Occipital lobe (tissue), 3 donors: ENCODE results near the gene POU1F1. TPM values are rescaled to one million over a fixed set of nuclear protein-coding genes. Genes with fewer than 3 reads are reported as not detected.
"Not testable (repeated sequence)": the region's sequence is repeated elsewhere in the genome, so short reads cannot be mapped to it uniquely, and the experiment has no call there.

Experiments
- DNase-seq: peaks from one replicate; lab custom pipeline; 2025; lab: John Stamatoyannopoulos, UW
- small RNA-seq: library from RNA; depleted of rRNA; stranded (forward); fragments of <200 nt; gene quantifications from one replicate; pipeline ENCODE3, GENCODE V24; 2014
- total RNA-seq: library from RNA; depleted of rRNA; stranded (reverse); fragments of >200 nt; gene quantifications from one replicate; pipeline ENCODE4 v1.2.3, GENCODE V29; 2014

The POU1F1 gene
- total RNA-seq, 1 donor from 2014 or later = not detected

- DNase-seq = no peak
Observed at GRCh38 chr3:87250009-87250408, 26.4 kb downstream of the POU1F1 start.

- DNase-seq = no peak
Observed at GRCh38 chr3:87248831-87249230, 27.6 kb downstream of the POU1F1 start.

- not testable (repeated sequence) for DNase-seq
Observed at GRCh38 chr3:87248231-87248630, 28.2 kb downstream of the POU1F1 start.

- no peak for DNase-seq
Observed at GRCh38 chr3:87247430-87247773, 29.0 kb downstream of the POU1F1 start.

- DNase-seq = no peak
Observed at GRCh38 chr3:87246662-87247429, 29.5 kb downstream of the POU1F1 start.

GRCh38 chr3:87236093-87236492, 40.3 kb downstream of the POU1F1 start:
- DNase-seq = no peak

- no peak for DNase-seq
Observed at GRCh38 chr3:87233805-87234204, 42.6 kb downstream of the POU1F1 start.

- no peak for DNase-seq
Observed at GRCh38 chr3:87229113-87229512, 47.3 kb downstream of the POU1F1 start.

GRCh38 chr3:87228316-87228715, 48.1 kb downstream of the POU1F1 start:
- no peak for DNase-seq

GRCh38 chr3:87227835-87228144, 48.6 kb downstream of the POU1F1 start:
- DNase-seq = no peak

GRCh38 chr3:87227104-87227834, 49.1 kb downstream of the POU1F1 start, which contains the start of gene CHMP2B:
CHMP2B (plus strand) TSS chr3:87227309; CDS start chr3:87227523, 214 bp downstream.
- DNase-seq = peak; percentile 85

- DNase-seq = no peak
Observed at GRCh38 chr3:87225659-87226058, 50.7 kb downstream of the POU1F1 start.

GRCh38 chr3:87219611-87220010, 56.8 kb downstream of the POU1F1 start:
- DNase-seq = no peak

GRCh38 chr3:87218560-87218959, 57.8 kb downstream of the POU1F1 start:
- no peak for DNase-seq

Small RNA genes lying within 50 kb of the gene (small RNA-seq; reads per million reads assigned to genes)
- not detected for gene MIR4795

Other genes with a start within 250 kb of the POU1F1 start
- gene CHMP2B, start 49.3 kb downstream of the POU1F1 start, total RNA-seq = 36.7 TPM